H1 (cell line): ENCODE measurements around the gene ACAA1. TPM values are rescaled to one million over a fixed set of nuclear protein-coding genes. Genes with fewer than 3 reads are reported as not detected.

Source experiments
- BACH1 ChIP-seq: IDR thresholded peaks from 2 replicates; pipeline ENCODE4 v1.6.1; 2012; ENCODE audit warnings: low read length, improper control_type of control experiment
- CHD1 ChIP-seq: IDR thresholded peaks from 2 replicates; pipeline ENCODE4 v1.6.1; 2012; ENCODE audit warnings: low read depth, low read length, improper control_type of control experiment
- EGR1 ChIP-seq: IDR thresholded peaks from 2 replicates; pipeline ENCODE4 v1.6.1; 2011; ENCODE audit warnings: low read depth, low read length, borderline replicate concordance
- GABPA ChIP-seq: IDR thresholded peaks from 2 replicates; pipeline ENCODE4 v1.6.1; 2011; ENCODE audit warnings: mild to moderate bottlenecking, low read length, moderate library complexity, borderline replicate concordance; ENCODE audit not compliant: insufficient read depth
- HDAC2 ChIP-seq, 2 experiments: fragments of 300-600 bp in 1 of 2; sonication (generic) in 1 of 2; IDR thresholded peaks; 2 replicates each; pipeline ENCODE4 v1.6.1; 2011 to 2012; ENCODE audit warnings: low read depth in 2 of 2, low read length in 2 of 2, mild to moderate bottlenecking in 2 of 2, moderate library complexity in 2 of 2, borderline replicate concordance in 1 of 2, inconsistent platforms in 1 of 2
- NANOG ChIP-seq: IDR thresholded peaks from 2 replicates; pipeline ENCODE4 v1.6.1; 2011; ENCODE audit warnings: low read length, low read depth, mild to moderate bottlenecking, inconsistent platforms; ENCODE audit not compliant: insufficient read depth, poor library complexity, severe bottlenecking
- NRF1 ChIP-seq: IDR thresholded peaks from 2 replicates; pipeline ENCODE4 v1.6.1; 2011; ENCODE audit warnings: mild to moderate bottlenecking, low read depth, low read length, improper control_type of control experiment
- RAD21 ChIP-seq, 2 experiments: IDR thresholded peaks in 1 of 2; conservative IDR thresholded peaks in 1 of 2; 2 replicates each; pipeline ENCODE4 v1.6.1; 2011; ENCODE audit warnings: low read depth in 2 of 2, low read length in 2 of 2, improper control_type of control experiment in 1 of 2, inconsistent platforms in 1 of 2, mild to moderate bottlenecking in 1 of 2, moderate library complexity in 1 of 2
- RFX5 ChIP-seq: IDR thresholded peaks from 2 replicates; pipeline ENCODE4 v1.6.1; 2011; ENCODE audit warnings: low read depth, low read length, improper control_type of control experiment, borderline replicate concordance
- SUZ12 ChIP-seq: fragments of 200-600 bp; sonication (generic); IDR thresholded peaks from 2 replicates; pipeline ENCODE4 v1.6.1; 2012; ENCODE audit warnings: mild to moderate bottlenecking, inconsistent platforms, low read length, moderate library complexity, mixed read lengths
- TEAD4 ChIP-seq: IDR thresholded peaks from 2 replicates; pipeline ENCODE4 v1.6.1; 2012; ENCODE audit warnings: low read depth, low read length, inconsistent platforms, mixed read lengths
- YY1 ChIP-seq: IDR thresholded peaks from 2 replicates; pipeline ENCODE4 v1.6.1; 2011; ENCODE audit warnings: low read depth, mild to moderate bottlenecking, low read length
- ZNF274 ChIP-seq: IDR thresholded peaks from 2 replicates; pipeline ENCODE4 v1.7.0; 2012; ENCODE audit warnings: low read length, borderline replicate concordance; ENCODE audit errors: extremely low read depth
- polyA plus RNA-seq, 7 experiments: library from polyadenylated mRNA; depleted of rRNA in 3 of 7; stranded (reverse) in 5 of 7; unstranded in 2 of 7; fragments of >200 nt in 5 of 7; fragments of 200-250 nt in 2 of 7; gene quantifications; 1 replicate in 5 of 7; 2 replicates in 1 of 7; 4 replicates in 1 of 7; pipeline versions ENCODE4 v1.2.1 to v1.2.3, GENCODE V29; 2011 to 2013; ENCODE audit warnings: missing spikeins in 2 of 7, mixed read lengths in 2 of 7
- total RNA-seq: library from RNA; stranded (reverse); fragmentation: NEBNext Ultra II Directional; extraction: Animal tissue kit (Norgen Biotek cat#: 25700); gene quantifications from 2 replicates; pipeline ENCODE4 v1.2.1, GENCODE V29; 2021
- TF ChIP-seq, protein P1 (sequence below), 3 experiments: IDR thresholded peaks; 1 replicate in 2 of 3; 2 replicates in 1 of 3; pipeline versions ENCODE4 v1.5.1 to v1.6.1; 2011; ENCODE audit warnings: low read length in 3 of 3, mild to moderate bottlenecking in 3 of 3, inconsistent platforms in 2 of 3, low read depth in 1 of 3, moderate library complexity in 1 of 3; ENCODE audit not compliant: insufficient read depth in 1 of 3; ENCODE audit errors: control extremely low read depth in 1 of 3
- TF ChIP-seq, protein P2 (sequence below): IDR thresholded peaks from 2 replicates; pipeline ENCODE4 v1.6.1; 2011; ENCODE audit warnings: low read depth, mild to moderate bottlenecking, low read length; ENCODE audit not compliant: insufficient read depth

ACAA1 gene
- total and polyA plus RNA-seq, 2 of the 8 experiments (the other 6 are each of a cell fraction or from before 2014, with no cell fraction given), result 23.1 to 34.8 TPM

DNA sequence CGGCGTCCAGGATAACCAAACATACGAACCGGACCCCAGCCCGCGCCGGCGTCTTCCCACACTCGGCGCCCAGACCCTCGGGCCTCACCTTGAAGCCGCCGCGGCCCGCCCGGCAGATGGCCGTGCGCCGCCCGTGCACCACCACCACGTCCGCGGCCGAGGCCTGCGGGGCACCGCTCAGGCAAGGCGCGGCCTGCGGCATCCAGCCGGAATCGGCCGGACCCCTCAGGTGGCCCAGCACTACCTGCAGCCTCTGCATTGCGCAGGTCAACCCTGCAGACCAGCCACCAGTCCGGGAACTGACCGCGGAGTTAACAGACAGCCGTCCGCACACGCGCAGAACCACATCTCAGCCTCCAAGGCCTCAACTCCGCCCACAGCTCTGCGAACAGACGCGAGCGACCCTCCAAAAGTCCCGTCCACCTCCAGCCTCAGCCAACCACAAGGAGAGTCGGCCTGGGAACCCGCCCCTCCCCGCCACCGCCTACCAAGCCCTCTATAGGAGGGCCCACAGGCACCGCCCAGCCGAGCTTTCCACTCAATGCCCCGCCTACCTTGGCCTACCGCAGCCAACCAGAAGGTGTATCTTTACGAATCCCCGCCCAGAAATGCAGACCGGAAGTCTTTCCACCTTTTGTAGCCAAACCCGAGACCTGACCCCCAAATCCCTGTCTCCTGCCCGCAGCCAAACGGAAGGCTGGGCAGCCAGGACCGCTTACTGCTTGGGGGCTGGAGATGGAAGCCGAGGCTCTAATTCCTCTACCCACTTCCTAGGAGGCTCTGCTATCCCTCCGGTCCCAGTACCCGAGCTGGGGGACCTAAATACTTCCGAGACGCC is at the start of gene ACAA1 (continued):
- TF ChIP-seq, protein P1, sequence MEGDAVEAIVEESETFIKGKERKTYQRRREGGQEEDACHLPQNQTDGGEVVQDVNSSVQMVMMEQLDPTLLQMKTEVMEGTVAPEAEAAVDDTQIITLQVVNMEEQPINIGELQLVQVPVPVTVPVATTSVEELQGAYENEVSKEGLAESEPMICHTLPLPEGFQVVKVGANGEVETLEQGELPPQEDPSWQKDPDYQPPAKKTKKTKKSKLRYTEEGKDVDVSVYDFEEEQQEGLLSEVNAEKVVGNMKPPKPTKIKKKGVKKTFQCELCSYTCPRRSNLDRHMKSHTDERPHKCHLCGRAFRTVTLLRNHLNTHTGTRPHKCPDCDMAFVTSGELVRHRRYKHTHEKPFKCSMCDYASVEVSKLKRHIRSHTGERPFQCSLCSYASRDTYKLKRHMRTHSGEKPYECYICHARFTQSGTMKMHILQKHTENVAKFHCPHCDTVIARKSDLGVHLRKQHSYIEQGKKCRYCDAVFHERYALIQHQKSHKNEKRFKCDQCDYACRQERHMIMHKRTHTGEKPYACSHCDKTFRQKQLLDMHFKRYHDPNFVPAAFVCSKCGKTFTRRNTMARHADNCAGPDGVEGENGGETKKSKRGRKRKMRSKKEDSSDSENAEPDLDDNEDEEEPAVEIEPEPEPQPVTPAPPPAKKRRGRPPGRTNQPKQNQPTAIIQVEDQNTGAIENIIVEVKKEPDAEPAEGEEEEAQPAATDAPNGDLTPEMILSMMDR (IDR thresholded peaks at IDR 0.05; ENCODE audit: control extremely low read depth in 1 of 3, insufficient read depth in 1 of 3, low read depth in 1 of 3, low read length in 3 of 3), result no peak
- TF ChIP-seq YY1 (no peak), NRF1 (peak; percentile 45; the same call in 1 of the 2 replicates), RFX5 (no peak), BACH1 (no peak), CHD1 (no peak), EGR1 (no peak), ZNF274 (no peak), HDAC2 (IDR thresholded peaks at IDR 0.05; ENCODE audit: borderline replicate concordance in 1 of 2, low read depth in 2 of 2, low read length in 2 of 2) (0 out of 4 replicates have a peak, but pooled peaks of 1 of the 2 experiments have one; percentile 33), SUZ12 (no peak), RAD21 (IDR thresholded peaks at IDR 0.05 in 1 of 2, conservative IDR thresholded peaks at IDR 0.05 in 1 of 2; ENCODE audit: low read depth in 2 of 2, low read length in 2 of 2) (0 out of 4 replicates have a peak, but pooled peaks of 1 of the 2 experiments have one; percentile 1), GABPA (no peak), TEAD4 (no peak), NANOG (peak; percentile 1)
- TF ChIP-seq, protein P2, sequence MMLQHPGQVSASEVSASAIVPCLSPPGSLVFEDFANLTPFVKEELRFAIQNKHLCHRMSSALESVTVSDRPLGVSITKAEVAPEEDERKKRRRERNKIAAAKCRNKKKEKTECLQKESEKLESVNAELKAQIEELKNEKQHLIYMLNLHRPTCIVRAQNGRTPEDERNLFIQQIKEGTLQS, result no peak
